ENCODE measurements around the gene ECHS1.
"Not testable (repeated sequence)": the region's sequence is repeated elsewhere in the genome, so short reads cannot be mapped to it uniquely, and the experiment has no call there.

ECHS1 gene

GRCh38 chr10:133373174-133374090, at the start of gene ECHS1:
Gene ECHS1 (minus strand): TSS chr10:133373354. CDS start chr10:133373333, 21 bp downstream.
- peak; percentile 80 to 88 for DNase-seq (ENCODE audit: low read depth in 2 of 2)

GRCh38 chr10:133422223-133422806, 49.2 kb upstream of the ECHS1 start:
- no peak for DNase-seq (ENCODE audit: low read depth in 2 of 2)

- DNase-seq (ENCODE audit: low read depth in 2 of 2), result no peak
Observed at GRCh38 chr10:133421336-133422222, 48.4 kb upstream of the ECHS1 start.

- DNase-seq (ENCODE audit: low read depth in 2 of 2), result no peak
Observed at GRCh38 chr10:133420579-133420978, 47.4 kb upstream of the ECHS1 start.

- no peak for DNase-seq (ENCODE audit: low read depth in 2 of 2)
Observed at GRCh38 chr10:133420028-133420427, 46.9 kb upstream of the ECHS1 start.

GRCh38 chr10:133419211-133419950, 46.2 kb upstream of the ECHS1 start:
- DNase-seq (ENCODE audit: low read depth in 2 of 2), result no peak

- no peak for DNase-seq (ENCODE audit: low read depth in 2 of 2)
Observed at GRCh38 chr10:133418289-133418993, 45.3 kb upstream of the ECHS1 start.

- no peak for DNase-seq (ENCODE audit: low read depth in 2 of 2)
Observed at GRCh38 chr10:133415752-133416151, 42.6 kb upstream of the ECHS1 start.

- not testable (repeated sequence) for DNase-seq (ENCODE audit: low read depth in 2 of 2)
Observed at GRCh38 chr10:133414401-133414800, 41.2 kb upstream of the ECHS1 start.

- DNase-seq (ENCODE audit: low read depth in 2 of 2), result no peak
Observed at GRCh38 chr10:133412381-133412711, 39.2 kb upstream of the ECHS1 start.

GRCh38 chr10:133411523-133412380, 38.6 kb upstream of the ECHS1 start:
- DNase-seq (ENCODE audit: low read depth in 2 of 2), result no peak

- DNase-seq (ENCODE audit: low read depth in 2 of 2), result no peak
Observed at GRCh38 chr10:133405844-133406527, 32.8 kb upstream of the ECHS1 start.

GRCh38 chr10:133405272-133405671, 32.1 kb upstream of the ECHS1 start:
- no peak for DNase-seq (ENCODE audit: low read depth in 2 of 2)

GRCh38 chr10:133403784-133404183, 30.6 kb upstream of the ECHS1 start:
- no peak for DNase-seq (ENCODE audit: low read depth in 2 of 2)

GRCh38 chr10:133403359-133403758, 30.2 kb upstream of the ECHS1 start:
- DNase-seq (ENCODE audit: low read depth in 2 of 2), result no peak

- DNase-seq (ENCODE audit: low read depth in 2 of 2), result no peak
Observed at GRCh38 chr10:133401981-133402725, 29.0 kb upstream of the ECHS1 start.

- no peak for DNase-seq (ENCODE audit: low read depth in 2 of 2)
Observed at GRCh38 chr10:133401500-133401899, 28.3 kb upstream of the ECHS1 start.

- no peak for DNase-seq (ENCODE audit: low read depth in 2 of 2)
Observed at GRCh38 chr10:133400624-133401424, 27.7 kb upstream of the ECHS1 start.
